ENCODE measurements around the gene SPATA22. TPM values are rescaled to one million over a fixed set of nuclear protein-coding genes. Genes with fewer than 3 reads are reported as not detected.

SPATA22 gene
- total RNA-seq, 1 experiment from 2014 or later = not detected

DNA sequence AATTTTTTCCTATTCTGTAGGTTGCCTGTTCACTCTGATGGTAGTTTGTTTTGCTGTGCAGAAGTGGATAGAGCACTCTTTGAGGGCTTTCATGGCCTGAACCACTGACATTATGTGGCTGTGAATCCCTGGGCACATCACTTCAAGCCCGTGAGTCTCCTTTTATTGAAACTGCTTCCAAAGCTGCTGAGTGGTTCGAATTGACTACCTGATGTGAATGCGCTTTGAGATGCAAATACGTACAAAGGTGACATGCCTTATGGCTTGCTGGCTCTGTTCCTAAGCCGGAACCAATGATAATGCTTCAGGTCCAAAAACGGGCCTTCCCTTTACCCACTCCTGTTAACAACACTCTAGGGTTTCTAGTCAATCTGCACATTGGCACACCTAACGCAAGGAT is 38.5 kb upstream of the SPATA22 start:
- no peaks in the 10 kb centered on the region for H3K4me1 ChIP-seq (ENCODE audit: insufficient read depth, low read length, poor library complexity, severe bottlenecking)
- intact Hi-C loops (cut with micrococcal nuclease; ENCODE audit: unreplicated experiment) = no loop called here
- H3K9me3 ChIP-seq (ENCODE audit: low read depth, low read length, poor library complexity, severe bottlenecking) = no peaks in the 10 kb centered on the region
- no peak for TF ChIP-seq EZH2 (IDR thresholded peaks at IDR 0.05; ENCODE audit: borderline replicate concordance, low read depth, low read length, poor library complexity, severe bottlenecking)
- no peaks in the 10 kb centered on the region for H3K27me3 ChIP-seq (replicated peaks; ENCODE audit: insufficient read depth, low read depth, low read length, poor library complexity)
- DNase-seq (ENCODE audit: low spot score) = no peak
- CTCF ChIA-PET = no interaction called here
- no peak overlapping the region for H3K4me3 ChIP-seq (ENCODE audit: low read depth, low read length, poor library complexity, severe bottlenecking)
- no TSS peak for BruUV-seq (replicated peaks)
- H3K27ac ChIP-seq (ENCODE audit: low read depth, low read length, poor library complexity, severe bottlenecking) = no peak overlapping the region
- POLR2A ChIA-PET (ENCODE audit: low non-redundant PET) = no interaction called here
- H3K36me3 ChIP-seq (ENCODE audit: insufficient read depth, low read length, poor library complexity, severe bottlenecking) = no peaks in the 10 kb centered on the region

- no peak overlapping the region for H3K4me3 ChIP-seq (ENCODE audit: low read depth, low read length, poor library complexity, severe bottlenecking)
- H3K9me3 ChIP-seq (ENCODE audit: low read depth, low read length, poor library complexity, severe bottlenecking) = no peaks in the 10 kb centered on the region
- ChIA-PET POLR2A (ENCODE audit: low non-redundant PET) (no interaction called here), CTCF (no interaction called here)
- no TSS peak for BruUV-seq (replicated peaks)
- TF ChIP-seq CTCF (conservative IDR thresholded peaks at IDR 0.05; ENCODE audit: low read depth, low read length) (no peak), EZH2 (IDR thresholded peaks at IDR 0.05; ENCODE audit: borderline replicate concordance, low read depth, low read length, poor library complexity, severe bottlenecking) (no peak)
- no peak overlapping the region for H3K27ac ChIP-seq (ENCODE audit: low read depth, low read length, poor library complexity, severe bottlenecking)
- H3K4me1 ChIP-seq (ENCODE audit: insufficient read depth, low read length, poor library complexity, severe bottlenecking) = no peaks in the 10 kb centered on the region
- no peaks in the 10 kb centered on the region for H3K36me3 ChIP-seq (ENCODE audit: insufficient read depth, low read length, poor library complexity, severe bottlenecking)
- no peaks in the 10 kb centered on the region for H3K27me3 ChIP-seq (replicated peaks; ENCODE audit: insufficient read depth, low read depth, low read length, poor library complexity)
- DNase-seq (ENCODE audit: low spot score) = no peak
- intact Hi-C loops (cut with micrococcal nuclease; ENCODE audit: unreplicated experiment) = no loop called here
Observed at GRCh38 chr17:3507869-3508268, 36.2 kb upstream of the SPATA22 start.

GRCh38 chr17:3507071-3507470 is 35.5 kb upstream of the SPATA22 start:
- BruUV-seq (replicated peaks) = no TSS peak
- POLR2A ChIA-PET (ENCODE audit: low non-redundant PET) = no interaction called here
- CTCF ChIA-PET = no interaction called here

More at GRCh38 chr17:3507071-3507470, 35.5 kb upstream of the SPATA22 start:
- Histone ChIP-seq H3K36me3 (ENCODE audit: insufficient read depth, low read length, poor library complexity, severe bottlenecking) (no peaks in the 10 kb centered on the region), H3K9me3 (ENCODE audit: low read depth, low read length, poor library complexity, severe bottlenecking) (no peaks in the 10 kb centered on the region), H3K27ac (ENCODE audit: low read depth, low read length, poor library complexity, severe bottlenecking) (no peak overlapping the region), H3K4me3 (ENCODE audit: low read depth, low read length, poor library complexity, severe bottlenecking) (no peak overlapping the region), H3K27me3 (replicated peaks; ENCODE audit: insufficient read depth, low read depth, low read length, poor library complexity) (no peaks in the 10 kb centered on the region), H3K4me1 (ENCODE audit: insufficient read depth, low read length, poor library complexity, severe bottlenecking) (no peaks in the 10 kb centered on the region)
- intact Hi-C loops (cut with micrococcal nuclease; ENCODE audit: unreplicated experiment) = no loop called here
- no peak for DNase-seq (ENCODE audit: low spot score)
- TF ChIP-seq EZH2 (IDR thresholded peaks at IDR 0.05; ENCODE audit: borderline replicate concordance, low read depth, low read length, poor library complexity, severe bottlenecking) (no peak), CTCF (conservative IDR thresholded peaks at IDR 0.05; ENCODE audit: low read depth, low read length) (no peak)
